ENCODE measurements around the gene RPL18. TPM values are rescaled to one million over a fixed set of nuclear protein-coding genes. Genes with fewer than 3 reads are reported as not detected.

RPL18 gene
- total RNA-seq, 4 donors from 2014 or later, result 1,394 to 2,260 (median 1,686) TPM

- in situ Hi-C loops (cut with MboI; ENCODE audit: low pct_ligation_motif_present in 1 of 4, low pct_unique_long_range_greater_than_20kb in 1 of 4, low sequenced_read_pairs in 3 of 4) (no loop called here), intact Hi-C loops (cut with DNase I; ENCODE audit: low total_unique reads) (no loop called here)
- WGBS, 2 donors (ENCODE audit: low coverage in 1 of 2), result 58% methylated on average over 24 of the region's 31 CpGs; no CpG with 5 or more reads in 1 of the 2 donors
- no peaks in the 10 kb centered on the region for H3K9me3 ChIP-seq
- peak; percentile 96 for DNase-seq
- H3K27me3 ChIP-seq, result no peaks in the 10 kb centered on the region
- peak within 1 kb of the TSS; percentile 90 to 97 (median 94) for H3K27ac ChIP-seq
- H3K4me1 ChIP-seq, result peaks cover 24 to 43% (median 42%) of the 10 kb centered on the region in 4 donors
- peak; percentile 69 for TF ChIP-seq EP300 (IDR thresholded peaks at IDR 0.05; ENCODE audit: low read depth)
- peak; percentile 91 for TF ChIP-seq POLR2A (IDR thresholded peaks at IDR 0.05)
- TF ChIP-seq, protein P1, sequence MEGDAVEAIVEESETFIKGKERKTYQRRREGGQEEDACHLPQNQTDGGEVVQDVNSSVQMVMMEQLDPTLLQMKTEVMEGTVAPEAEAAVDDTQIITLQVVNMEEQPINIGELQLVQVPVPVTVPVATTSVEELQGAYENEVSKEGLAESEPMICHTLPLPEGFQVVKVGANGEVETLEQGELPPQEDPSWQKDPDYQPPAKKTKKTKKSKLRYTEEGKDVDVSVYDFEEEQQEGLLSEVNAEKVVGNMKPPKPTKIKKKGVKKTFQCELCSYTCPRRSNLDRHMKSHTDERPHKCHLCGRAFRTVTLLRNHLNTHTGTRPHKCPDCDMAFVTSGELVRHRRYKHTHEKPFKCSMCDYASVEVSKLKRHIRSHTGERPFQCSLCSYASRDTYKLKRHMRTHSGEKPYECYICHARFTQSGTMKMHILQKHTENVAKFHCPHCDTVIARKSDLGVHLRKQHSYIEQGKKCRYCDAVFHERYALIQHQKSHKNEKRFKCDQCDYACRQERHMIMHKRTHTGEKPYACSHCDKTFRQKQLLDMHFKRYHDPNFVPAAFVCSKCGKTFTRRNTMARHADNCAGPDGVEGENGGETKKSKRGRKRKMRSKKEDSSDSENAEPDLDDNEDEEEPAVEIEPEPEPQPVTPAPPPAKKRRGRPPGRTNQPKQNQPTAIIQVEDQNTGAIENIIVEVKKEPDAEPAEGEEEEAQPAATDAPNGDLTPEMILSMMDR (IDR thresholded peaks at IDR 0.05), result peak in 2 of 5 experiments; percentile 14 to 44
- TF ChIP-seq POLR2AphosphoS5 (IDR thresholded peaks at IDR 0.05), result peak; percentile 37 to 93 (median 81)
- peaks cover 0 to 19% (median 6%) of the 10 kb centered on the region in 4 donors for H3K36me3 ChIP-seq
- H3K4me3 ChIP-seq, result peak within 1 kb of the TSS in 3 of 4 donors; percentile 33 to 50 (median 36)
Measured at GRCh38 chr19:48614436-48615230, 4.3 kb downstream of the RPL18 start, which contains the start of gene FAM83E. Gene FAM83E (minus strand): TSS chr19:48615076. CDS start chr19:48613372, 1,704 bp downstream.

DNA sequence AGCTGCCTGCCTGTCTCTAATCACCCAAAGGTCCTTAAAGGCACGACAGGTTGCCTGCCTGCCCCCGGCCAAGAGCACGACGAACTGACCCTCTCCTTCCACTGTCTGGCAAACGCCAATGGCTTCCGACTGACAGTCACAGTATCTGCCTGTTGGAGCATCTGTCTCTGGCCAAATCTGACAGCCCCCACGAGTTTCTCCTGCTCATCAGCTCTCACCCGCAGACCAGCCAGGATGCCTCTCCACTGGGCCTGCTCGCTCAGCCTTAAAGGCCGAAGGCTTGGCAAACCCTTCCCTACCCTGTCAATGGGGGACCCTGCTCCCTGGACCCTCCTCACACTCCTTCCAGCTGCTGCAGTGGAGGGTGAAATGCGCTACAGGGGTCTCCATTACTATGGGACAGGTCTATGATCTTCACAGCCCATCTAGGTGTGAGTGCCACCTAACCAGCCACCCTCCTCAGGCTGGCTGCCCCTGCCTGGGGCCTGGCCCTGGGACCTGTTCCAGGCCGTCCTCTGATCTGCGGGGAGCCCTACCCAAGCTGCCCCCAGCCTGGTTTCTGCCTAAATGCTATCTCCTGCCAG lies 5.0 kb downstream of the RPL18 start:
- intact Hi-C loops (cut with DNase I; ENCODE audit: low total_unique reads) (no loop called here), in situ Hi-C loops (cut with MboI; ENCODE audit: low pct_ligation_motif_present in 1 of 4, low pct_unique_long_range_greater_than_20kb in 1 of 4, low sequenced_read_pairs in 3 of 4) (no loop called here)
- TF ChIP-seq EP300 (IDR thresholded peaks at IDR 0.05; ENCODE audit: low read depth), result no peak
- TF ChIP-seq POLR2A (IDR thresholded peaks at IDR 0.05), result no peak
- TF ChIP-seq POLR2AphosphoS5 (IDR thresholded peaks at IDR 0.05), result no peak
- TF ChIP-seq, protein P1 (IDR thresholded peaks at IDR 0.05), result no peak
- H3K4me3 ChIP-seq, result peak overlapping the region in 3 of 4 donors; percentile 33 to 50 (median 36)
- 46% methylated on average over 13 of the region's 13 CpGs; no CpG with 5 or more reads in 1 of the 2 donors for WGBS, 2 donors (ENCODE audit: low coverage in 1 of 2)
- H3K27me3 ChIP-seq, result no peaks in the 10 kb centered on the region
- peaks cover 24 to 41% (median 40%) of the 10 kb centered on the region in 4 donors for H3K4me1 ChIP-seq
- DNase-seq, result no peak
- peak overlapping the region; percentile 90 to 97 (median 94) for H3K27ac ChIP-seq
- peaks cover 0 to 19% (median 6%) of the 10 kb centered on the region in 4 donors for H3K36me3 ChIP-seq
- H3K9me3 ChIP-seq, result no peaks in the 10 kb centered on the region

- Histone ChIP-seq H3K4me3 (peak overlapping the region in 3 of 4 donors; percentile 33 to 50 (median 36)), H3K27ac (peak overlapping the region; percentile 90 to 97 (median 94)), H3K36me3 (peaks cover 0 to 19% (median 6%) of the 10 kb centered on the region in 4 donors), H3K4me1 (peaks cover 24 to 39% (median 38%) of the 10 kb centered on the region in 4 donors), H3K27me3 (no peaks in the 10 kb centered on the region), H3K9me3 (no peaks in the 10 kb centered on the region)
- 44% methylated on average over 25 of the region's 39 CpGs; no CpG with 5 or more reads in 1 of the 2 donors for WGBS, 2 donors (ENCODE audit: low coverage in 1 of 2)
- intact Hi-C loops (cut with DNase I; ENCODE audit: low total_unique reads), result no loop called here
- DNase-seq, result peak; percentile 72
- TF ChIP-seq POLR2A (IDR thresholded peaks at IDR 0.05), result peak; percentile 64
- TF ChIP-seq, protein P1 (IDR thresholded peaks at IDR 0.05), result no peak
- TF ChIP-seq EP300 (IDR thresholded peaks at IDR 0.05; ENCODE audit: low read depth), result no peak
- TF ChIP-seq POLR2AphosphoS5 (IDR thresholded peaks at IDR 0.05), result peak in 1 of 3 donors; percentile 33
- in situ Hi-C loops (cut with MboI; ENCODE audit: low pct_ligation_motif_present in 1 of 4, low pct_unique_long_range_greater_than_20kb in 1 of 4, low sequenced_read_pairs in 3 of 4), result no loop called here
Measured at GRCh38 chr19:48613024-48613851, 5.7 kb downstream of the RPL18 start.

All from transverse colon (tissue), 4 donors.